Measurements from ENCODE around the gene PCNT.
"Not testable (repeated sequence)": the region's sequence is repeated elsewhere in the genome, so short reads cannot be mapped to it uniquely, and the experiment has no call there.

Gene PCNT

DNA sequence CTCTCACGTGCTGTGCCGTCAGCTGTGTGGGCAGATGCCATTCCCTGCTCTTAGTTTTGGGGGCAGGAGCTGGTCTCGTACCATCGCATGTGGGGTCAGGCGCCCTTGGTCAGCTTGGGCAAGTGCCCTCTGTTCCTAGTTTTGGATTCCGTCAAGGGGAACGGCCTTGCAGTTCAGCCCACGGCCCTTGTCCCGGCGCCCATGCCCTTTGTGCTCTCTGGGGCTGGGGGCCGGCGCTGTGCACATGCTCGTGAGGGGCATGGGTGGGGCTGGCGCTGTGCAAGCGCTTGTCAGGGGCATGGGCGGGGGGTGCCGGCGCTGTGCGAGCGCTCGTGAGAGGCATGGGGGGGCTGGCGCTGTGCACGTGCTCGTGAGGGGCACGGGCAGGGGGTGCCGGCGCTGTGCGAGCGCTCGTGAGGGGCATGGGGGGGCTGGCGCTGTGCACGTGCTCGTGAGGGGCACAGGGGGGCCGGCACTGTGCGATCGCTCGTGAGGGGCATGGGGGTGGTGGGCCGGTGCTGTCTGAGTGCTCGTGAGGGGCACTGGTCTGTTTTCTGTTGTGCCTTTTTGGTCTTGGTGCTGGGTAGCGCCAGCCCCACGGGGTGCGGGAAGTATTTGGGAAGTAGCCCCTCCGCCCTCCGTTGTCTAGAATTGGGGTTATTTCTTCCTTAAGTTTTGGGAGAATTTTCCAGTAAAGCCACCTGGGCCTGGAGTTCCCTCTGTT is 105.2 kb downstream of the PCNT start:
- no peak for DNase-seq

GRCh38 chr21:46429754-46430681 is 106.1 kb downstream of the PCNT start:
- DNase-seq: no peak

GRCh38 chr21:46431448-46431847 is 107.5 kb downstream of the PCNT start:
- no peak for DNase-seq

GRCh38 chr21:46431884-46432488 is 108.0 kb downstream of the PCNT start:
- DNase-seq: peak; percentile 90

GRCh38 chr21:46433116-46433515 is 109.2 kb downstream of the PCNT start:
- DNase-seq: not testable (repeated sequence)

DNA sequence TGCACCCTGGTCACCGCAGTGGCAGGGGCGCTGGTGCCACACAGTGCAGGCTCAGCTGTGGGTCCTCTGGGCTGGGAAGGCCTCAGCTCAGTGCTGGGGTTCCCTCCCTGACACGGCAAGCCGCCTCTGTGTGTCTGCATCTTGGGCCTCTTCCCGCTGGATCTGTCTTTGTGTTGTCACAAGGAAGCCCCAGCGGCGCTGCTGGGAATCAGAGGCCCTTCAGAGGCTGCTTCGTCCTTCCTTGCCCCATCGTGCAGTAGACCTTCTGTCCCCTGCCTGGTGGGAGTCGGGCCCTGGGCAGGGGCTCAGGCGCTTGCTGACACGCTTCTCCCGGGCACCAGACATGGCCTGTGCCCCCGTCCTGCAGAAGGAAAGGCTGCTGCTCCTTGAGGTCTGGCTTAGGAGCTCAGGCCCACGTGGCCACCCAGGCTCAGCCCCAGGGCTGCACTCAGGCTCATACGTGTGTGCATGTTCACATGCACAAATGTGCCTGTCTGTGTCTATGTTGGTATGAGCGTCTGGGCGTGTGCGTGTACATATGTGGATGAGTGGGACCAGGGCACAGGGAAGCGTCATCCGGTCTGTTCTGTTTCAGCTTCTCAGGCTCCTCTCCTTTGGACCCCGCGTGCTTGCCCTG is 110.5 kb downstream of the PCNT start:
- DNase-seq: no peak

DNA sequence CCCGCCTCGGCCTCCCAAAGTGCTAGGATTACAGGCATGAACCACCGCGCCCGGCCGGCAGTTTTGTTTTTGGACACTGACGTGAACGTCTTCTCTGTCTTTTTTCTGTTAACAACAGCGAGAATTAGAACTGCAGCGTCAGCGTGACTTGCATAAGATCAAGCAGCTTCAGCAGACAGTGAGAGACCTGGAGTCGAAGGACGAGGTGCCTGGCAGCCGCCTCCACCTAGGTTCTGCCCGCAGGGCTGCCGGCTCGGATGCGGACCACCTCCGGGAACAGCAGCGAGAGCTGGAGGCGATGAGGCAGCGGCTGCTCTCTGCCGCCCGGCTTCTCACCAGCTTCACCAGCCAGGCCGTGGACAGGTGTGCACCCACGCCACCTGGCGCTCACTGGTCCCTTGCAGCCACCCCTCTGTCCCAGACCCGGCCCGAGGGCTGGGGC is 111.9 kb downstream of the PCNT start:
- DNase-seq: no peak

GRCh38 chr21:46436621-46437020 is 112.7 kb downstream of the PCNT start:
- DNase-seq: peak; percentile 61

DNA sequence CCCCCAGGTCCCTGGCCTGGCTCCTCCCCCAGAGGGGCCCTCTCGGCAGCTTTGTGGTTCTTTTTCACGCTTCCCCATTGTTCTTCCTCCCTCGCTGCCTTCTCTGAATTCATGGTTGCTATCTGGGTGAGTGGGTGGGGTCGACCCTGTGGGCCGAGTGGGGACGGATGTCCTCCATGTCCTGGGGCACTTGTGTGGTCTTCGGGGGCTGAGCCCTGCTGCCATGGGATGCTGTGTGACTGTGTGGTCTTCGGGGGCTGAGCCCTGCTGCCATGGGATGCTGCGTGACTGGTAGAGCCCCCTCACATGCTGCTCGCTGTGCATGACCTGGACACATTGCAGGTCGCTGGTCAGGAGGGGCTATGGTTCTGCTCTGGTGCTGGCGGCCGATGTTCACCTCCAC is 113.1 kb downstream of the PCNT start:
- DNase-seq: peak; percentile 48

GRCh38 chr21:46437511-46437910 is 113.6 kb downstream of the PCNT start:
- DNase-seq: no peak

GRCh38 chr21:46438241-46438640 is 114.3 kb downstream of the PCNT start:
- DNase-seq: no peak

DNA sequence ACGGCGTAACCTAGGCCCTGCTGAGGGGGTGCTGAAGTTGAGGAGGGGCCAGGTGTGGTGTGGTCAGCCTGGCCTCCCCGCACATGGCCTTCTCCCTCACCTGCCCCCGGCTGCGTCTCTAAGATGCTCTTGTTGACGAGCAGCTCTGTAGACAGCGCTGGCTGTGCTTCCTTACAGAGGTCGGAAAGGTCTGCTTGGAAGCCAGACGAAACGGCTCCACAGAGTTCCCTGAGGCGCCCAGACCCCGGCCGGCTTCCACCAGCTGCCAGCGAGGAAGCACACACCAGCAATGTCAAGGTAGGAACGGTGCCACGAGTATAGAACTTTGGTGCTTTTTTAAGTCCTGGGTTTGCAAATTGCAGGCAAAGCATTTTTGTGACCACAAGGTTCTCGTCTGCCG is 116.0 kb downstream of the PCNT start:
- DNase-seq: no peak

DNA sequence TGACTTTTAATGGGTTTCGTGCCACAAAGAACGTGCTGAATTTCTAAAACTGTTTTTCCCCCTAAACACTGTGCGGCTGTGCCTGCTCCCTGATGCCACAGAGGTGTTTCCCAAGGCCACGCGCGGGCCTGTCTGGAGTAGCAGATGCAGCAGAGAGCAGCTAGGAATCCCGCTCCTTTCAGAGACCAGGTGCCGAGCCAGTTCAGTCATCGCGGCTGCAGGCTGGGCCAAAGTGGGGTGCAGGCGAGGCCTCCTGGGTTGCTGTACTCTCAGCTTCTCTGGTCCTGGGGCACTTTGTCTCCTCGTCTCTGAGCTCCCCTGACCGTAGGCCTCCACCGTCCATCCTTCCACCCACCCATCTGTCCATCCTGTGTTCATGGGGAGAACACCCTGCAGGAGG is 117.4 kb downstream of the PCNT start:
- DNase-seq: no peak

DNA sequence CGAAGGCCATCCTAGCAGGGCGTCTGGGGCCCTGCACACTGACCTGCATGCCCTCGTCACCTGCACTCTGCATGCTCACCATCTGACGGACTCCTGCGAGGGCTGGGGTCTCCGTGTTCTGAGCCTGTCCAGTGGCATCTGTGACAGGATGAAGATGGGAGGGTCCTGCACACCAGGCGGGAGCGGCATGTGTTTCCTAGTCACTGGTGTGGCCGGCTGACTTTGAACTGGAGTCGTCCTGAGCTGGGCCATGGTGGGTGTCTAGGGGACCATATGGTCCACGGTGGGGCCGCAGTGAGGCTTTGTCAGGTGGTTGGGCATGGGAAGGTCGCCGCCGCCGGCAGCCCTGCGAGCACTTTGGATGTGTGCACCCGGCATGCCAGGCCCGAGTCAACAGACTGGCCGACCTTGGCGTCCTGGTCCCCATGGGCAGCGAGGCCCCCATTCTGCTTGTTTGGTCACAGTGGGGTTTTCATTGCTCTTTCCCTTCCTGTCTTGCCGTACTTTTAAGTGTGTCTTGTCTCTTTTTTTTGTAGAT is 118.1 kb downstream of the PCNT start:
- DNase-seq: no peak

DNA sequence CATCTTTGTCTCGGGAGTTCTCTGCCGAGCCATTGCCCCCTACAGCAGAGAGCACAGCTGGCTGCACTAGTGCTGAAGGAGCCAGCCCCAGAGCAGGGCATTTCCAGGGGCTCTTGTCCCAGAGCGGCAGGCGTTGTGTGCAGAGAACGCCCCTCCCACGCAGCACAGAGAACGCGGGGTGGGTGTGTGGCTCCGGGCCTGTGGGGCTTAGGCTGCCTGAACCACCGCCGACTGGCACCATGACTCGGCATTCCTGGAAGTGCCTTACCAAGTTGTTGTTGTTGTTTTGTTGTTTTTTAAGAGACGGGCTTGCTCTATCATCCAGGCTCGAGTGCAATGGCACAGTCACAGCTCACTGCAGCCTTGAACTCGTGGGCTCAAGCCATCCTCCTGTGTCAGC is 119.0 kb downstream of the PCNT start:
- no peak for DNase-seq

DNA sequence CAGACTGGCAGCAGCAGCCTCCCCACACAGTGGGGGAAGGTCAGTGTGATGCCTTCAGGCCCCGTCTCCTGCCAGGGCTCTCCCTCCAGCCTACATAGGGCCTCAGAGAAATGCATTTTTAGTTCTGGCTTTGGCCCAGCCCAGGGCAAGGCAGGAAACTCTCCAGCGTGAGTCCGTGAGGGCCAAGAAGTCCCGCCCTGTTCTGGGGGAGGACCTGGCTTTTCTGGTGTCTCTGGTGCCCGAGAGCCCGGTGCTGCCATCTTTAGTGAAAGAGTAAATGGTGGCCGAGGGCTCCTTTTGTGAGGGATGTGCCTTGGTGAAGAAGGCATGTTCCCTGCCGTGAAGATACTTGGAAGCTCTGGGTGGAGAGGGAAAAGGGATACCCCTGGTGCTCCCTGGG is 120.0 kb downstream of the PCNT start:
- DNase-seq: no peak

- DNase-seq: no peak
These were observed 124.2 kb downstream of the PCNT start for GRCh38 chr21:46448108-46448507.

- DNase-seq: not testable (repeated sequence)
These were observed 124.9 kb downstream of the PCNT start for GRCh38 chr21:46448855-46449254.

DNA sequence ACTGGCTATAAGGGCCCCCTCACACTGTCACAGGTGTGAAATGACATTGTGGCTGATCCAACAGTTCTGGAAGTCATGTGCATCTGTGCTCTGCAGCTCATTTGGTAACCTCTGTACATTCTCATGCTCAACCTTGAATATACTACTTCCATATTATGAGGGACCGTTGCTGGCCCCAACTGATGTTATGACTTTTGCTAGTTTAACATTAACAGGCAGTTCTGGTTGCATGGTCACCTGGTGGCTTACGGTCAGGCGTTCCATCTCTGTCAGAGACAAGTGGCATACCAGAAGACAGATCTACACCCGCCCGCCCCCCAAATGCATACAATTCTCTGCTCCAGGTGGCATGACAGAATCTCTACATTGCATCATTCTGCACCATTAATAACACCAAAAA is 128.8 kb downstream of the PCNT start:
- no peak for DNase-seq

- no peak for DNase-seq
These were observed 130.2 kb downstream of the PCNT start for GRCh38 chr21:46454142-46454541.

DNA sequence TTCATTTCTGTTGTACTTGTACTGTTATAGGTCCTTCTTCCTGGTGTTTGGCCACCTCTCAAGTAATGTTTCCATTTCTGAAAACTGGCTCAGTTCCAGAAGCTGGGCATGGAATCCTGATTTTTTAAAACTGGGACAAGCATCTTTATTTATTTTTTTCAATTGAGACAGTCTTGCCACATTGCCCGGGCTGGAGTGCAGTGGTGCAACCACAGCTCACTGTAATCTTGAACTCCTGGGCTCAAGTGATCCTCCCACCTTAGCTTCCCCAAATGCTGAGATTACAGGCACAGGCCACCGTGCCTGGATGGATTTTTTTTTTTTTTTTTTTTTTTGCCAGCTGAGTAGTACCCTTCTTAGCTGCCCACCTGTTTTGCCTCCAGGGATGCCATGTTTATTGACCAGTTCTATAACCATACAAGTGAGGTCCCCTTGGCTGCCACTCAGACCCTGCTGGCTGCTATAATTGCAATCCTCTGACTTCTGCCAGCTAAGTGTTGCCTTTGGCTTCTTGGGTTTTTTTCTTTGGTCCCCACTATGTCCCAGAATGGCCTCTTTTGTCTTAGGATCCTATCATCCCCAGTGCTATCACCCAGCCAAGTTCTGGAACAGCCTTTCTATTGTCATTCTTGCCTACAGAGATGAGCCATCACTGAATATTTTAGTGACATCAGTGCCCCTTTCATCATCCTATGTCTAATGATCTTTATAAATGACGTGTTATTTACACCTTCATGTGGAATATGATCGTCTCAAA is 130.9 kb downstream of the PCNT start:
- no peak for DNase-seq

Measured in MV-4-11 (cell line).